Naive thymus-derived CD8-positive, alpha-beta T cell (primary cell): Measurements from ENCODE around the gene NAALADL1. TPM values are rescaled to one million over a fixed set of nuclear protein-coding genes. Genes with fewer than 3 reads are reported as not detected.
A peak's percentile ranks its signal among the peaks of the same experiment; 100 is the strongest.

Experiments used
- ATAC-seq, 2 donors: fragments of 150-1000 bp; cut with Tn5 transposase in 1 of 2; sonication (Bioruptor Pico), chemical (Tn5 transposase) in 1 of 2; 1 replicate in 1 of 2; 2 replicates in 1 of 2; pipeline ENCODE4 v1.10.0; 2021; ENCODE audit warnings: mild to moderate bottlenecking in 2 of 2, moderate library complexity in 2 of 2
- POLR2A ChIA-PET: fragments of 350-600 bp; sonication (Branson Sonifier 250); formaldehyde crosslinking; loops from one replicate; lab custom pipeline; 2021; ENCODE audit warnings: antibody characterized with exemption; lab: Charles Lee
- DNase-seq, 10 donors: peaks; one replicate each; pipeline versions ENCODE4 v3.0.0 to v3.0.0-alpha.2; 2020 to 2022
- H3K27ac Mint-ChIP-seq, 10 donors: one replicate each; pipeline ENCODE4 v1.8.0; 2020 to 2022; ENCODE audit warnings: mild to moderate bottlenecking in 10 of 10, mixed read lengths in 10 of 10, moderate library complexity in 4 of 10, inconsistent platforms in 1 of 10
- H3K27me3 Mint-ChIP-seq, 5 donors: one replicate each; pipeline ENCODE4 v1.8.0; 2021 to 2022; ENCODE audit warnings: mixed read lengths in 5 of 5
- H3K36me3 Mint-ChIP-seq, 3 donors: one replicate each; pipeline ENCODE4 v1.8.0; 2020 to 2022; ENCODE audit warnings: mixed read lengths in 3 of 3, mild to moderate bottlenecking in 2 of 3, inconsistent platforms in 1 of 3
- H3K4me1 Mint-ChIP-seq, 4 donors: one replicate each; pipeline ENCODE4 v1.8.0; 2021 to 2022; ENCODE audit warnings: mixed read lengths in 4 of 4
- H3K4me3 Mint-ChIP-seq, 10 donors: one replicate each; pipeline ENCODE4 v1.8.0; 2020 to 2022; ENCODE audit warnings: mild to moderate bottlenecking in 10 of 10, mixed read lengths in 10 of 10, moderate library complexity in 6 of 10, inconsistent platforms in 1 of 10
- H3K9me3 Mint-ChIP-seq, 9 donors: one replicate each; pipeline ENCODE4 v1.8.0; 2020 to 2022; ENCODE audit warnings: mixed read lengths in 9 of 9, mild to moderate bottlenecking in 3 of 9, inconsistent platforms in 1 of 9, moderate library complexity in 1 of 9
- polyA plus RNA-seq, 3 donors: library from polyadenylated mRNA; unstranded; fragments of 300-500 nt; fragmentation: Illumina TruSeq; gene quantifications; one replicate each; pipeline ENCODE4 v1.2.3, GENCODE V29; 2021
- total RNA-seq, 8 experiments: library from RNA in 2 of 8; stranded (reverse) in 2 of 8; gene quantifications; one replicate each; pipeline ENCODE4 v1.2.3 and lab custom pipeline; 2021 to 2026

NAALADL1 gene
- total RNA-seq (10 to 100 TPM; 30.1 to 33.9 TPM), polyA plus RNA-seq (10 to 100 TPM; 14.0 to 22.2 (median 14.3) TPM), total RNA-seq (lab: John Stamatoyannopoulos, UW) (2.5 to 17.2 (median 6.9) reads per million in 6 experiments)

- POLR2A ChIA-PET, result interaction anchor here (0.6 kb wide), 1 partner anchor 20 kb away, joined by 3 read pairs; no protein-coding TSS in a partner anchor
- Mint-ChIP-seq H3K27ac (peak within 1 kb of the TSS in 1 of 10 donors; percentile 56), H3K9me3 (no peaks in the 10 kb centered on the region), H3K4me1 (peaks cover 8 to 15% (median 11%) of the 10 kb centered on the region in 4 donors), H3K36me3 (no peaks in the 10 kb centered on the region), H3K4me3 (no peak within 1 kb of the TSS), H3K27me3 (no peaks in the 10 kb centered on the region)
- DNase-seq, result no peak
- no peak for ATAC-seq
Measured at GRCh38 chr11:65058419-65059054, at the start of gene NAALADL1. Gene NAALADL1 (minus strand): TSS chr11:65058553. CDS start chr11:65058521, 32 bp downstream.

- DNase-seq, result no peak
- Mint-ChIP-seq H3K36me3 (peaks cover 0 to 40% (median 0%) of the 10 kb centered on the region in 3 donors), H3K27ac (no peak overlapping the region), H3K4me3 (no peak overlapping the region), H3K9me3 (no peaks in the 10 kb centered on the region), H3K4me1 (peaks cover 25 to 38% (median 32%) of the 10 kb centered on the region in 4 donors), H3K27me3 (no peaks in the 10 kb centered on the region)
- no peak for ATAC-seq
- POLR2A ChIA-PET, result interaction anchor here (0.6 to 6.8 kb wide), 5 partner anchors 10 to 76 kb away, joined by 3 to 115 read pairs (median 23); partner anchors contain the start of genes FAU, MRPL49, SYVN1 and VPS51
Measured at GRCh38 chr11:65107751-65108468, 49.6 kb upstream of the NAALADL1 start.

- Mint-ChIP-seq H3K27ac (peak overlapping the region in 1 of 10 donors; percentile 6), H3K27me3 (no peaks in the 10 kb centered on the region), H3K4me1 (peaks cover 24 to 43% (median 30%) of the 10 kb centered on the region in 4 donors), H3K9me3 (no peaks in the 10 kb centered on the region), H3K36me3 (peaks cover 0 to 41% (median 0%) of the 10 kb centered on the region in 3 donors), H3K4me3 (no peak overlapping the region)
- ATAC-seq, result no peak
- POLR2A ChIA-PET, result interaction anchor here (0.6 to 6.8 kb wide), 3 partner anchors 10 to 75 kb away, joined by 3 to 115 read pairs (median 23); partner anchors contain the start of genes VPS51 and ZNHIT2
- DNase-seq, result no peak
Measured at GRCh38 chr11:65107078-65107477, 48.7 kb upstream of the NAALADL1 start.

GRCh38 chr11:65104628-65105027 lies 46.3 kb upstream of the NAALADL1 start:
- peak overlapping the region in 4 of 10 donors; percentile 2 to 63 (median 31) for H3K27ac Mint-ChIP-seq
- H3K27me3 Mint-ChIP-seq, result no peaks in the 10 kb centered on the region
- H3K9me3 Mint-ChIP-seq, result no peaks in the 10 kb centered on the region
- H3K36me3 Mint-ChIP-seq, result peaks cover 0 to 53% (median 0%) of the 10 kb centered on the region in 3 donors
- DNase-seq (no peak), ATAC-seq (no peak)
- POLR2A ChIA-PET, result no interaction called here
- no peak overlapping the region for H3K4me3 Mint-ChIP-seq
- H3K4me1 Mint-ChIP-seq, result peaks cover 7 to 28% (median 12%) of the 10 kb centered on the region in 4 donors

- ATAC-seq (no peak), DNase-seq (no peak)
- POLR2A ChIA-PET, result interaction anchor here (1.0 kb wide), 1 partner anchor 14 kb away, joined by 6 read pairs; the partner anchor contains the start of gene ZNHIT2
- peaks cover 11 to 34% (median 14%) of the 10 kb centered on the region in 4 donors for H3K4me1 Mint-ChIP-seq
- H3K9me3 Mint-ChIP-seq, result no peaks in the 10 kb centered on the region
- H3K27ac Mint-ChIP-seq, result peak overlapping the region in 4 of 10 donors; percentile 6 to 63 (median 27)
- H3K36me3 Mint-ChIP-seq, result peaks cover 0 to 60% (median 0%) of the 10 kb centered on the region in 3 donors
- no peak overlapping the region for H3K4me3 Mint-ChIP-seq
- no peaks in the 10 kb centered on the region for H3K27me3 Mint-ChIP-seq
Measured at GRCh38 chr11:65103476-65103875, 45.1 kb upstream of the NAALADL1 start.

GRCh38 chr11:65102142-65103095 lies 44.1 kb upstream of the NAALADL1 start:
- no peak overlapping the region for H3K4me3 Mint-ChIP-seq
- no peaks in the 10 kb centered on the region for H3K27me3 Mint-ChIP-seq
- ATAC-seq (no peak), DNase-seq (no peak)
- H3K4me1 Mint-ChIP-seq, result peaks cover 12 to 39% (median 17%) of the 10 kb centered on the region in 4 donors
- peak overlapping the region in 3 of 10 donors; percentile 8 to 63 (median 20) for H3K27ac Mint-ChIP-seq
- POLR2A ChIA-PET, result interaction anchor here (0.7 to 1.9 kb wide), 3 partner anchors 15 to 223 kb away, joined by 3 to 5 read pairs (median 5); partner anchors contain the start of gene ZNHIT2
- peaks cover 0 to 64% (median 0%) of the 10 kb centered on the region in 3 donors for H3K36me3 Mint-ChIP-seq
- H3K9me3 Mint-ChIP-seq, result no peaks in the 10 kb centered on the region

- Mint-ChIP-seq H3K9me3 (no peaks in the 10 kb centered on the region), H3K4me1 (peaks cover 3 to 43% (median 19%) of the 10 kb centered on the region in 4 donors), H3K27me3 (no peaks in the 10 kb centered on the region), H3K36me3 (peaks cover 0 to 52% (median 0%) of the 10 kb centered on the region in 3 donors), H3K4me3 (no peak overlapping the region), H3K27ac (no peak overlapping the region)
- POLR2A ChIA-PET, result interaction anchor here (0.6 to 7.8 kb wide), 5 partner anchors 10 to 542 kb away, joined by 5 to 115 read pairs (median 6); partner anchors contain the start of genes TM7SF2 and ZNHIT2
- ATAC-seq (no peak), DNase-seq (no peak)
Measured at GRCh38 chr11:65100674-65101350, 42.5 kb upstream of the NAALADL1 start.

- Mint-ChIP-seq H3K4me3 (peak overlapping the region in 9 of 10 donors; percentile 77 to 96 (median 91)), H3K27ac (peak overlapping the region in 9 of 10 donors; percentile 9 to 98 (median 94)), H3K36me3 (peaks cover 0 to 24% (median 0%) of the 10 kb centered on the region in 3 donors), H3K4me1 (peaks cover 5 to 25% (median 13%) of the 10 kb centered on the region in 4 donors), H3K27me3 (no peaks in the 10 kb centered on the region), H3K9me3 (no peaks in the 10 kb centered on the region)
- ATAC-seq, result no peak
- POLR2A ChIA-PET, result interaction anchor here (0.6 to 7.8 kb wide), 14 partner anchors 12 to 263 kb away, joined by 3 to 115 read pairs (median 5); partner anchors contain the start of genes ARL2, CDCA5, FAU and MRPL49
- no peak for DNase-seq
Measured at GRCh38 chr11:65096926-65097325, 38.6 kb upstream of the NAALADL1 start.

- Mint-ChIP-seq H3K27ac (peak within 1 kb of the TSS; percentile 88 to 98 (median 96)), H3K4me3 (peak within 1 kb of the TSS; percentile 77 to 96 (median 90)), H3K27me3 (no peaks in the 10 kb centered on the region), H3K36me3 (peaks cover 0 to 19% (median 0%) of the 10 kb centered on the region in 3 donors), H3K9me3 (no peaks in the 10 kb centered on the region), H3K4me1 (peaks cover 5 to 25% (median 13%) of the 10 kb centered on the region in 4 donors)
- POLR2A ChIA-PET, result interaction anchor here (0.5 to 7.8 kb wide), 23 partner anchors 9 to 556 kb away, joined by 3 to 115 read pairs (median 4); partner anchors contain the start of genes ARL2, CDCA5, FAU and MRPL49
- DNase-seq, result peak; percentile 65 to 93 (median 87)
- ATAC-seq, result peak; percentile 88 to 90
Measured at GRCh38 chr11:65095974-65096806, 37.8 kb upstream of the NAALADL1 start, which contains the start of gene VPS51. Gene VPS51 (plus strand): TSS chr11:65096214. CDS start chr11:65096251, 37 bp downstream.

- no peak for DNase-seq
- POLR2A ChIA-PET, result interaction anchor here (0.5 to 7.8 kb wide), 16 partner anchors 8 to 791 kb away, joined by 3 to 115 read pairs (median 5); partner anchors contain the start of genes ARL2, CDCA5, FAU and MRPL49
- H3K4me1 Mint-ChIP-seq, result peaks cover 5 to 23% (median 12%) of the 10 kb centered on the region in 4 donors
- H3K27ac Mint-ChIP-seq, result peak overlapping the region; percentile 88 to 98 (median 96)
- H3K27me3 Mint-ChIP-seq, result no peaks in the 10 kb centered on the region
- ATAC-seq, result no peak
- peaks cover 0 to 14% (median 0%) of the 10 kb centered on the region in 3 donors for H3K36me3 Mint-ChIP-seq
- H3K4me3 Mint-ChIP-seq, result peak overlapping the region; percentile 77 to 96 (median 90)
- H3K9me3 Mint-ChIP-seq, result no peaks in the 10 kb centered on the region
Measured at GRCh38 chr11:65095427-65095826, 37.1 kb upstream of the NAALADL1 start.
